Measurements from ENCODE around the gene SPATA13.

DNA sequence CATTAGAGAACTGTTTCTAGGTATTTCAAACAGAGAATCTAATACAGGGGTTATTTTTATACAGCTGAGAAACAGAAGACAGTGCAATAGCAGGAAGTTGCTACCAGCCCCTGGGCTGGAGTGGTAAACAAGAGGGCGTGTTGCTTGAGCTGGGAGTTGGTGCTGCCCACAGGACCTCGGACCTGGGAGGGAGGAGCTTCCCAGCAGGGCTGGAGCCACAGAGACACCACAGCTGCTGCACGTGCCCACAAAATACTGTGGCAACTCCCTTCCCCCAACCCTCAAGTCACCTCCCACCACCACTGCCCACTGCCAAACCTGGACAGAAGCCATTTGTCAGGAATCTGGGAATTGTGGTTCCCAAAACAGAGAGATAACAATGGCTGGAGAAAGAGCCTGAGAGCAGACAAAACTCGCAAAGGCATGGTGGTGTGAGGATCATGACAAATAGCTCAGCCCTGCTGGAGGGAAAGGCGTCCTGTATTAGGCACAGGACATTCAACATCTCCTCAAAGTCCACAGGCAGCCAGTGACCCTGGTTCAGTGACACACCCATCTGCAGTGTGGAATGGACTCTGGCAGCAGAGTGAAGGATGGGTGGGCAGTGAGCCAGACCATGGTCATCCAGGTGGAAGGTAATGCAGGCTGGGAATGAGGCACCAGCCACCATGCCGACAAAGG lies 57.2 kb downstream of the SPATA13 start:
- TF ChIP-seq, protein P1, sequence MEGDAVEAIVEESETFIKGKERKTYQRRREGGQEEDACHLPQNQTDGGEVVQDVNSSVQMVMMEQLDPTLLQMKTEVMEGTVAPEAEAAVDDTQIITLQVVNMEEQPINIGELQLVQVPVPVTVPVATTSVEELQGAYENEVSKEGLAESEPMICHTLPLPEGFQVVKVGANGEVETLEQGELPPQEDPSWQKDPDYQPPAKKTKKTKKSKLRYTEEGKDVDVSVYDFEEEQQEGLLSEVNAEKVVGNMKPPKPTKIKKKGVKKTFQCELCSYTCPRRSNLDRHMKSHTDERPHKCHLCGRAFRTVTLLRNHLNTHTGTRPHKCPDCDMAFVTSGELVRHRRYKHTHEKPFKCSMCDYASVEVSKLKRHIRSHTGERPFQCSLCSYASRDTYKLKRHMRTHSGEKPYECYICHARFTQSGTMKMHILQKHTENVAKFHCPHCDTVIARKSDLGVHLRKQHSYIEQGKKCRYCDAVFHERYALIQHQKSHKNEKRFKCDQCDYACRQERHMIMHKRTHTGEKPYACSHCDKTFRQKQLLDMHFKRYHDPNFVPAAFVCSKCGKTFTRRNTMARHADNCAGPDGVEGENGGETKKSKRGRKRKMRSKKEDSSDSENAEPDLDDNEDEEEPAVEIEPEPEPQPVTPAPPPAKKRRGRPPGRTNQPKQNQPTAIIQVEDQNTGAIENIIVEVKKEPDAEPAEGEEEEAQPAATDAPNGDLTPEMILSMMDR (IDR thresholded peaks at IDR 0.05; ENCODE audit: poor library complexity): no peak
- TF ChIP-seq EZH2 (IDR thresholded peaks at IDR 0.05; ENCODE audit: borderline replicate concordance): no peak
